Muscle of leg (tissue), 16 donors: ENCODE results near the gene PLD5. TPM values are rescaled to one million over a fixed set of nuclear protein-coding genes. Genes with fewer than 3 reads are reported as not detected.
A peak's percentile ranks its signal among the peaks of the same experiment; 100 is the strongest.

Source experiments
- DNase-seq: peaks from one replicate; pipeline ENCODE4 v3.0.0; 2013
- H3K27ac ChIP-seq: one replicate; pipeline ENCODE4 v1.5.1; 2013; ENCODE audit warnings: mild to moderate bottlenecking, low read length, control low read depth
- H3K27me3 ChIP-seq: one replicate; pipeline ENCODE4 v1.6.1; 2013; ENCODE audit warnings: low read length; ENCODE audit not compliant: control insufficient read depth, insufficient read depth
- H3K36me3 ChIP-seq: one replicate; pipeline ENCODE4 v1.6.1; 2013; ENCODE audit warnings: low read length; ENCODE audit not compliant: control insufficient read depth, insufficient read depth
- H3K4me1 ChIP-seq: one replicate; pipeline ENCODE4 v1.6.1; 2013; ENCODE audit warnings: low read length; ENCODE audit not compliant: control insufficient read depth, insufficient read depth
- H3K4me3 ChIP-seq: one replicate; pipeline ENCODE4 v1.5.1; 2013; ENCODE audit warnings: low read length, control low read depth
- H3K9me3 ChIP-seq: replicated peaks from 2 replicates; pipeline ENCODE4 v1.6.1; 2013; ENCODE audit warnings: low read depth, low read length; ENCODE audit not compliant: control insufficient read depth
- WGBS: methylation state at CpG from one replicate; pipeline ENCODE4 v1.1.5; 2013; ENCODE audit warnings: missing lambda C conversion rate; ENCODE audit not compliant: insufficient coverage; 5-methylcytosine and 5-hydroxymethylcytosine counted together
- long read RNA-seq, 11 donors: transcript quantifications; one replicate each; lab custom pipeline, GENCODE V29; 2026
- polyA plus RNA-seq, 8 donors: library from polyadenylated mRNA; unstranded; fragments of 120-200 nt; gene quantifications; one replicate each; pipeline versions ENCODE4 v1.2.1 to v1.2.3, GENCODE V29; 2013; ENCODE audit warnings: inconsistent platforms in 1 of 8, low replicate concordance in 1 of 8; ENCODE audit not compliant: insufficient read length in 8 of 8, insufficient read depth in 1 of 8
- total RNA-seq: library from RNA; stranded (reverse); fragments of 120-200 nt; gene quantifications from one replicate; pipeline ENCODE4 v1.2.4, GENCODE V29; 2013

PLD5 gene
- total RNA-seq (1.7 TPM), polyA plus RNA-seq (1 to 10 TPM in 4 of 8 donors, under 1 TPM in 4; 0.56 to 1.9 (median 1.1) TPM)
- long read RNA-seq, donor 1 = 0 reads
- long read RNA-seq, donor 2 = 0 reads
- long read RNA-seq, donor 3, partial matches to known transcripts = 0 of 1 reads
- long read RNA-seq, donor 3, other reads (novel, unspliced or antisense) = 0 of 1 reads
- long read RNA-seq, donor 4 = 0 reads
- long read RNA-seq, donor 5, full-length matches to known transcripts = 1 of 1 reads
- long read RNA-seq, donor 5, partial matches to known transcripts = 0 of 1 reads
- long read RNA-seq, donor 5, other reads (novel, unspliced or antisense) = 0 of 1 reads
- long read RNA-seq, donor 6 = 0 reads
- long read RNA-seq, donor 7, partial matches to known transcripts = 0 of 1 reads
- long read RNA-seq, donor 7, other reads (novel, unspliced or antisense) = 0 of 1 reads
- long read RNA-seq, donor 8 = 0 reads
- long read RNA-seq, donor 9 = 0 reads
- long read RNA-seq, donor 10 = 0 reads
- long read RNA-seq, donor 11 = 0 reads

DNA sequence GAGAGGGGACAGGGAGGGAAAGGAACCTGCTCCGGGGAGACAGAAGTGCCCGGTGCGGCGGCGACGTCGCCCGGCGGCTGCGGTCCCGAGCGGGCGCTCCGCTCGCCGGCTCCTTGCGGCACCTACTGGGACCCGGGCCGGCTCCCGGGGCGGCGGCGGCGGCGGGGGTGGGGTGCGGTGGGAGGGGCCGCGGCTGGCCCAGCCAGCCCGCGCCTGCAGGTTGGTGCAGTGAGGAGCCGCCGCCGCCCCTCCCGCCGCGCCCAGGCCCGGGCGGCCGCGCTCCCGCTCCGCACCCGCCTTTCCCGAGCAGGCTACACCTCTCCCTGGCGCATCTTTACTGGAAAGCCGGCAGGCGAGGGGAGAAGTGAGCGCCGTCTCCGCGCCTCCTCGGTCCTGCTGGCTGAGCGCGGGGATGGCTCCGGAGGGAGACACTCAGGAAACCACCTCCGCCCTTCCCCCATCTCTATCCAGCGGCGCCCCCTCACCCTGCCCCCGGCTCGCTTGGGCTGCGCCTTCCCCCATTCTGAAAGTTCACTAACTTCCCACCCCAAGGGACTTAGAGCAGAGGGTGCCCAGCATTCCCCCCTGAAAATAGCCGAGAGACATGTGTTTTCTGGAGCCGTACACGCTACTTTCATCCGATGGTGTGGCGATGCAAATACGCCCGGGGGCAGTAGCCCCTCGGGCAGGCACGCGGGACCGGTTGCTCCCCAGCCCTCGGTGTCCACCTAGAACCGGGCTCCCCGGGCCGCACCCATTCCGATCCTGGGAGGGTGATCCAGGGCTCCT is at the start of gene PLD5:
TSS of gene PLD5 (minus strand) at position 127 of the 789 bp plus-strand sequence.
- under 1% methylated on average over 48 of the region's 77 CpGs for WGBS
- peak; percentile 27 for DNase-seq
- Histone ChIP-seq H3K36me3 (no peaks in the 10 kb centered on the region), H3K4me3 (peak within 1 kb of the TSS; percentile 34), H3K27ac (no peak within 1 kb of the TSS), H3K4me1 (peaks cover 14% of the 10 kb centered on the region), H3K9me3 (no peaks in the 10 kb centered on the region), H3K27me3 (peaks cover 39% of the 10 kb centered on the region)

DNA sequence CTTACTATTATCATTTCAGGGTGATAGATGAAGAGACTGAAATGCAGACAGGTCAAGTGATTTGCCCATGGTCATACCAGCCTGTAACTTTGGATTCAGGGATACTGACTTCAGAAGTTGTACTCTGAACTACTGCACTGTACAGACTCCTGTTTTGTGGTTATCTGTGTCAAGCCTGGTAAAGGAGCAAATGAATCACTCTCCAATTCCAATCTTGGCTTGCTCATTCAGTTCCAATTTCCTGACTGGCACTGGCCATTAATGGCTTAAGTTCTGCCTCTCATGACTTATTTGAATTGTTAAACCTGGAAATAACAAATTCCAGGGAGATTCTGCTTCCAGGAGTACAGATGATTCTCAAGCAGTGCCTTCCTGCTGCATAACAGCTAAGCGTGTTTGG is 45.4 kb upstream of the PLD5 start:
- WGBS = no CpG with 5 or more reads among the region's 1 CpG
- no peak overlapping the region for H3K4me3 ChIP-seq
- no peaks in the 10 kb centered on the region for H3K9me3 ChIP-seq
- no peaks in the 10 kb centered on the region for H3K36me3 ChIP-seq
- DNase-seq = no peak
- H3K27ac ChIP-seq = no peak overlapping the region
- H3K4me1 ChIP-seq = no peaks in the 10 kb centered on the region
- H3K27me3 ChIP-seq = no peaks in the 10 kb centered on the region

DNA sequence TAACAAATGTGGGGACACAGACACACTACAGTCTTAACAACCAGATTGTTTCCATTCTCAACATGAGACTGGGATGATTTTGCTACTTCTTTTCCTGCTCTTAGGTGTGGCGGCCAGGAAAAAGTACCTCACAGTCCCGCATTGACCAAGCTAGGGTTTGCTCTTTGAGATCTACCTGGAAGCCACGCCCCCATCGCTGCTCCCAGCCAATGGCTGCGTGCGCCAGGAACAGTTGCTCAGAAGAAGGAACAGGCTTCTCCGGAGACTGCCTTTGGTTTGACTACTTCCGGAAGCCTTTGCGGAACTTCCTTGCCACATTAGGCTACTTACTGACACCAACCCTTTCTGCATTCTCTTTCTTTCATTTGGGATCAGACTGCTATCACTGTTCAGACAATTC is 44.2 kb upstream of the PLD5 start:
- 84% methylated on average over 9 of the region's 9 CpGs for WGBS
- H3K27ac ChIP-seq = no peak overlapping the region

DNA sequence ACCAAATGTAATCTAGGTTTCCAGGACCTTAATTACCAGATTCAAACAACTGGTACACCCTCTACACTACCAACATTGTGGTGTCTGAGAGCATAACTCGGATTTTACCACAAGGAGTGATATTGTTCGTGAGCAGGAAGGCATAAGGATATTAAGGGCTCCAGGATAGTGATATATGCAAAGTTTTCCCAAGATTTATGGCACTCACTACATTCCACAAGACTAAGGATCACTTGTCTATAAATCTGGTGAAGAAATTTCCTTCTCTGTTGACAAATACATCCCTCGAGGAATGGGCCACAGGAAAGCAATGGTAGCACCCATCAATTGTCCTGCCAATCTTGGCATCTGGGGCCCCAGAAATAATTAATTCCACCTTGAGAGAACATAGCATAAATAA is 43.1 kb upstream of the PLD5 start:
- no CpG with 5 or more reads among the region's 3 CpGs for WGBS
- H3K27me3 ChIP-seq = no peaks in the 10 kb centered on the region
- no peak overlapping the region for H3K27ac ChIP-seq
- H3K36me3 ChIP-seq = no peaks in the 10 kb centered on the region
- H3K4me1 ChIP-seq = no peaks in the 10 kb centered on the region
- no peak overlapping the region for H3K4me3 ChIP-seq
- no peak for DNase-seq
- no peaks in the 10 kb centered on the region for H3K9me3 ChIP-seq

More for the DNA sequence above, 44.2 kb upstream of the PLD5 start:
- H3K9me3 ChIP-seq = no peaks in the 10 kb centered on the region
- DNase-seq = no peak
- H3K36me3 ChIP-seq = no peaks in the 10 kb centered on the region
- no peak overlapping the region for H3K4me3 ChIP-seq
- H3K4me1 ChIP-seq = no peaks in the 10 kb centered on the region
- H3K27me3 ChIP-seq = no peaks in the 10 kb centered on the region

DNA sequence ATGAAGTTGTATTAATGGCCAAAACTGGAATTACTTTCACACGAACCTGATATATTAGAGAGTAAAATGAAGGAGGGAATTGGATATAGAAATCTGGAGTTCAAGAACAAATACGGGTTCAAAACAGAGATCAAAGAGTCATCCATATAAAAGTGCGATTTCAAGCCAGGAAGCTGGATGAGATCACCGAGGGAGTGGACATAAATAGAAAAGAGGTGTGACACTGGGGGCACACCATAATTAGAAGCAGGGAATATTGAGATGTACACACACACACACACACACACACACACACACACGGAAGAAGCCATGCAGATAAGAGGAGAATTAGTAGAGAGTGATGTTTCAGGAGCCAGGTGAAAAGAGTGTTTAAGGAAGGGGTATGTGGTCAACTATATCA is 32.3 kb upstream of the PLD5 start:
- H3K27ac ChIP-seq = no peak overlapping the region
- no peaks in the 10 kb centered on the region for H3K36me3 ChIP-seq
- no peak for DNase-seq
- WGBS = no CpG with 5 or more reads among the region's 5 CpGs
- no peak overlapping the region for H3K4me3 ChIP-seq
- H3K4me1 ChIP-seq = no peaks in the 10 kb centered on the region
- H3K27me3 ChIP-seq = no peaks in the 10 kb centered on the region
- H3K9me3 ChIP-seq = no peaks in the 10 kb centered on the region

DNA sequence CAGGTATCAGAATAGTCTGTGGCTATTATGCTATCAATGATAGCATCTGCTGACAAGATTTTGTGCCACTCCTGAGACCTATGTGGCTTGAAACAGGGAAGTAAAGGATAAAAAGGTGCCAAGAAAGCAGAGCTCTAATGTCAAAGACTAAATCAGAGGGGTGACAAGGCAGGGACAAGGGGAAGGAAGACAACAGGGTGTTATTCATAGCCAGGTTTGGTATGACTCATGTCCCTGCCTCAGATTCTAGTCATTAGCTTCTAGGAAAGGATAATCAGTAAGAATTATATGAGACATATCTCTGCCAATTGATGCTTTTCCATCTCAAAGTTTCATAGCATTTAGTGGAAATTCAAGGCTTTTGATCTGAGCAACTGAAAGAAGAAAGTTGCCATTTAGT is 31.8 kb upstream of the PLD5 start:
- H3K36me3 ChIP-seq = no peaks in the 10 kb centered on the region
- H3K27ac ChIP-seq = no peak overlapping the region
- DNase-seq = no peak
- H3K27me3 ChIP-seq = no peaks in the 10 kb centered on the region
- no peak overlapping the region for H3K4me3 ChIP-seq
- no peaks in the 10 kb centered on the region for H3K9me3 ChIP-seq
- H3K4me1 ChIP-seq = no peaks in the 10 kb centered on the region

DNA sequence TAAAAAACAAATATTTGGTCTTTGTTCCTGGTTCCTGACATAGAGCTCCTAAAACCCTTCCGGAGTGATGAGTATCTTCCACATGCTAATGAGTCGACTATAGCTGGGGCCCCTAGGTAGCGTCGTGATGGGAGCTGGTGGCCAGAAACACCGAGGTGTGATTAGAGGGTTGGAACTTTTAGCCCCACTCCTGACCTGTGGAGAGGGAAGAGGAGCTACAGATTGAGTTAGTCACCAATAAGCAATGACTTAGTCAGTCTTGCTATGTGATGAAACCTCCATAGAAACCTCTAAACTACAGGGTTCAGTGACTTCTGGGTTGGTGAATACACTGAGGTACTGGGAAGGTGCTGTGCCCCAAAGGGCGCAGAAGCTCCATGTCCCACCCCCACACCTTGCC is 30.1 kb upstream of the PLD5 start:
- H3K36me3 ChIP-seq = no peaks in the 10 kb centered on the region
- H3K27ac ChIP-seq = no peak overlapping the region
- DNase-seq = no peak
- H3K4me1 ChIP-seq = no peaks in the 10 kb centered on the region
- H3K4me3 ChIP-seq = no peak overlapping the region
- 94% methylated on average over 3 of the region's 6 CpGs for WGBS
- H3K9me3 ChIP-seq = no peaks in the 10 kb centered on the region
- no peaks in the 10 kb centered on the region for H3K27me3 ChIP-seq

DNA sequence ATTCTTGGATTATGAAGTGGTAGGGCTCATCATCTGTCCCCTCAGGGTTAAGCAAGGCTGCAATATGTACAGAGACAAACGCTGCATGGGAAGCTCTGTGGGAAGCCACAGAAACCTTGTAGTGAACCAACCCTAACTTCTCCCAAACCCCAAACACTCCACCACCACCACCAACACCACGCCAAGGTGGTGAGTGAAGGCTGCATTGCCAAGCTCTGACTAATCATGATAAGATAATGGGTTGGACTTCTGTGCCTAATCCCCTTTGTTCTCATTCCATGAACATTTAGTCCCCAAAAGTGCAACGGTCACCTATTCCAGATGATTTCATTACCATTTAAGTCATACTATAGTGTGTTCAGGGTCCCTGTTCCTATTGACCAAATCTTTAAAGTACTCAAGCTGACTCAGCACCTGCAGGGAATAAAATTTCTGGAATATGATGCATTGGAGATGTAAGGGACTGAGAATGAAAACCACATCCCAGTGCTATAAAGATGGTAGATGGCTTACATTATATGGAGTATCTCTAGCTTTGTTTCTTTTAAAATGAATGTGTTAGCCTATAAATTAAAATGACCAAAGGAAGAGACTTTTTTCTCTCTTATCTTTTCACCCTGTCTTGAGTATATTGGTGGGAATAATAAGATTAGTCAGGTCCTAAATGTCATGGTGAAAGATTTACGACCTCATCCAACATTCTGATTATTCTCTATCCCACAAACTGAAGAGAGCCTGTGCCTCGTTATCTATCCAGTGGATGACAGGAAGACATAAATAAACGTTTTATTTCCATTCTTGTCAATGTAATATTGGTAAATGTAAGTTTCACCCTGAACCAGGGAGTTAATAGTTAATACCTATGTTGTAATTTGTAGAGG is 22.6 kb upstream of the PLD5 start:
- Histone ChIP-seq H3K9me3 (no peaks in the 10 kb centered on the region), H3K27ac (no peak overlapping the region), H3K4me1 (no peaks in the 10 kb centered on the region), H3K27me3 (no peaks in the 10 kb centered on the region), H3K4me3 (no peak overlapping the region), H3K36me3 (no peaks in the 10 kb centered on the region)
- no peak for DNase-seq
- no CpG with 5 or more reads among the region's 6 CpGs for WGBS

DNA sequence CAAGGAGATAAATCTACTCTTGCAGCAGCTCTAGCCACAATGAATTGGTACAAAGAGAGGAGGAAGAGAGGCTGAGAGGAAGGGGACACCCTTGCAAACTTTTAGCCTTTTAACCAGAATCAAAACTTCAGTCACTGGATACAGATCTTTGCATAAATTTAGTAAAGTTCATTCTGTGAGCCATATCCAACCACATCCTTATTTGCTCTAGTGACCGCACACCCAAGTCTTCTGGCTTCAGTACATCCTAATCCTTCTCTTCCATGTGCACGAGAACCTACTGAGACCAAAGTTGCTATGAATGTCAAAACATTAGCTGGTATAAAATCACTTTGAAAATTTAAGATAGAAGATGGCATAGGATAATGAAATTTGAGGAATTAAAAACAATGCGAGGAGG is 21.9 kb upstream of the PLD5 start:
- H3K9me3 ChIP-seq = no peaks in the 10 kb centered on the region
- no peak overlapping the region for H3K27ac ChIP-seq
- H3K36me3 ChIP-seq = no peaks in the 10 kb centered on the region
- no peak for DNase-seq
- no peaks in the 10 kb centered on the region for H3K4me1 ChIP-seq
- no peak overlapping the region for H3K4me3 ChIP-seq
- 67% methylated on average over 1 of the region's 3 CpGs for WGBS
- no peaks in the 10 kb centered on the region for H3K27me3 ChIP-seq
